ENCODE measurements around the gene AIMP1.
A peak's percentile ranks its signal among the peaks of the same experiment; 100 is the strongest.

Gene AIMP1

DNA sequence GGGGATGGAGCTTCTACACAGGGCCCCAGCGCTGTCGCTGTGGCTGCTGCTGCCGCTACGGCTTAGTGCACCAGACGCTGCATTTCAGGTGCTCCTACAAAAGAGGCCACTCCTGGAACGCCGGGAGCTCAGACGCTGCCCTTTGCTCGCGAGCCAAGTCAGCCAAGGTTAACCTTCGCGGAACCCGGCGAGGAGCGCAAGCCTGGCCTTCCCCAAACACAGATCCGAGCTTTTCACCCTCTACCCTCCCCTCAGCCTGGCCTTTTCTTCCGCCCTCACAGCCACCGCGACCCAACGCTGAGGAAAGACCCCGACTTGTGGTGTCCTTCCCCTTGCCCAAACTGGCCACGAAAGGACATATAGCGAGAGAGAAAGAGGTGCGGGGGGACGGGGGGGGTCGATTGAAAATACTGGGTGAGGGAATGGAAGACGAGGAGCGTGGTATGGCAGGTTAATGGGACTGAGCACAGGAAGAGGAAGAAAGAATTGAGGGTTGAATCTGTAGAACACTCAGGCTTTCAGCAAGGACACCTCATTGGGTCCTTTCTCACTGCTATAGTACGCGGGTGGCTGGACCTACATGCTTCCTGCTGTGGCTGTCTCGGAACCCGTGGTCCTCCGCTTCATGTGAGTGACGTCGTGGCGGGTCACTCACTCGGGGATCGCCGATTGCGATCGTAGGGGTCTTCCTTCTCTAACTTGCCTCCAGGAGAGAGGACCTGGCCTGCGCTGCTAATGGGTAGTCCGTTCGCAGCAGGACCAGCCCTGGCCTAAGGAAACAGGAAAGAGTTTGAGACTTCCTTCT, at the start of gene AIMP1, which contains the start of gene TBCK:
Gene AIMP1, plus strand, starts transcription at position 583 of the 805 bp plus-strand sequence. CDS start 8,460 bp downstream, outside the sequence.
Gene TBCK, minus strand, starts transcription at position 242 of the 805 bp plus-strand sequence. CDS start 7,249 bp downstream, outside the sequence.
- peak; percentile 82 for DNase-seq

DNA sequence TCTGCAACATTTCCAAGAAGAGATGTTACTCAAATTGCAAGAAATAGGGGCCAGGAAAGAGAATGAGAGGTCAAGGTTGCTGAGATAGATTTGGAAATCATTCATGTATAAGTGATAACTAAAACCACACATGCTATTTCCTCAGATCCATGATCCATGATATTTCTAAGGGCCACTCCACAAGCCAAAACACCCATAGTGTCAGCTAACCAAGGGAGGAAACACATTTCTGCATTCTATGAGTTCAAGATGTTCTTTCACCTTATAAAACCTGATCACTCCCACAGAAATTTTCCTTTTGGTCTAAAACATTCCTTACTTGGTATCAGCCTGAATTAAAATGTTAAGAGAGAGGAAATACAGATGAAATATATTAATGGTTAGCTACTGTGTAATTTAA, 47.6 kb upstream of the AIMP1 start:
- no peak for DNase-seq

DNA sequence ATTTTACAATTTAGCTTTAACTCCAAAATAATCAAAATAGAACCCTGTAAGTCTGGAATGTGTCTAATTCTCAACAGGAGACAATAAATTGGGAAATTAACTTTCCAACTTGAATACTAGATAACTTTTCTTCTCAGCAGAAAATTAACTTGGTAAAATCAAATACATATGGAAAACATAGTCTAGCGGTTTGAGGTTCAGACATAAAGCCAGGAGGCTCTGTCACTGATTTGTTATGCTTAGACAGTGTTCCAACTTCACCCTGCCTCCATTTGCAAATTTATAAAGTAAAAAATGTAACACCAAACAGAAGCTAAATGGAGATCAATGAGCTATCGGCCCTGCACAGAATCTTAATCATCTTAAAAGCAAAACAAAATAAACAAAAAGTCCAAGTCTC, 46.6 kb upstream of the AIMP1 start:
- DNase-seq, result no peak

DNA sequence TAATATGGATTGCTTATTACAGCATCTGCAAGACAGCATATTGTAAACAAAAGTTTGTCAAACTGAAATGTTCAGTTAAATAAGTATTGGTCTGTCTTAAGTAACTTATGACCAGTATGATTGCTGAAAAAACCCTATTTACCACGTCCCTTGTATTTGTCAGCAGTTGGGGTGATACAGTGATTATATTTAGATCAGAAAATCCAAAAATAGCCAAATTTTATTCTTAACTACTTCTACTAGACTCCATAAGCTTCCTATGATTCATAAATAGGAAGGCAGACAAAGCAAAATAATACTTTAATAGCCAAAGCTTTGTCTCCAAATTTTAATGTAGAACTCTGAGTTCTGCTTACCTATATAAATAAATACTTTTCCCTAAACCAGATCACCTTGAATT, 45.6 kb upstream of the AIMP1 start:
- DNase-seq, result no peak

DNA sequence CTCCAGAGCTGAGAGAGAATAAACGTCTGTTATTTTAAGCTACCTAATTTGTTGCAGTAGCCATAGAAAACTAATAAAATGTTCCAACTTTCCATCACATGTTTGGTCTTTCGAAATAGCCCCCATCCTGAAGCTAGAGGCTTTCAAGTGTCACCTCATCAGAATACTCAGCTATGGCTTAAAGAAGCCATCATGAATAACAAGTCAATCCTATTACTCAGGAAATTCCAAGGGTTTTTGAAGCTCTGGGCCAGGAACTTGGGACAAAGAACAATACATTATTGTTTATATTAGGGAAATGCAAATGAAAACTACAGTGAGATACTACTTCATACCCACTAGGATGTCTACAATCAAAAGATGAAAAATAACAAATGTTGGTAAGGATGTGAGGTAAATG, 42.5 kb upstream of the AIMP1 start:
- DNase-seq, result no peak

- no peak for DNase-seq
Measured at GRCh38 chr4:106277140-106277675, 39.1 kb upstream of the AIMP1 start.

DNA sequence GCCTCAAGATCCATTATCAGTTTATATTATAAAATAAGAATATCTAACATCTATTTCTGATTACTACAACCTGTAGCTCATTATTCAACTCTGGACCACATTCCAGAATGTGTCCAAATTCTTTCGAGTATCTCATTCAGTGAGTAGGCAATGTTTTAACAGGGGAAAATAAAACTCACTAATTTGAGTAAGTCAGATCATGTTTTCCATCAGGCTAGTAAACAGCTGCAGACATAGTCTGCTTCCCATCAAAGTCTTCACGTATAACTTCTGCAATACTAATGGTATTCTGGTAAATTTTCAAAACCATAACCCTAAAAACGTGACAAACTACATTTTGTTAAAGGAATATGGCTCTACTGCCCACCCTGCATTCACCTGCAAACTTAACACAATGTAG, 32.1 kb upstream of the AIMP1 start:
- DNase-seq, result no peak

GRCh38 chr4:106286611-106287010, 29.7 kb upstream of the AIMP1 start:
- no peak for DNase-seq

- no peak for DNase-seq
Measured at GRCh38 chr4:106287353-106287969, 28.9 kb upstream of the AIMP1 start.

- no peak for DNase-seq
Measured at GRCh38 chr4:106289737-106290136, 26.6 kb upstream of the AIMP1 start.

DNA sequence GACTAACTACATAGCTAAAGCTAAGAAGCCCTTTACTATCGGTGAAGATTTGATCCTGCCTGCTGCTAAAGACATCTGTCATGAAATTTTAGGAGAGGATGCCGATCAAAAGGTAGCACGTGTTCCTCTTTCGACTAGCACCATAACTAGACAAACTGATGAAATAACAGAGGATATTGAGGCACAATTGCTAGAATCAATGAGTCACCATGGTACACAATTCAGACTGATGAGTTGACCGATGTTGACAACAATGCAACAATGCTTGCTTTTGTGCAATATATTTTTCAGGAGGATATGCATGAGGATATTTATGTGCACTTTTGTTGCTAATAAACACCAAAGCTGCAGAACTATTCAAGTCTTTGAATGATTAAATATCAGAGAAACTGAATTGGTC, 24.7 kb upstream of the AIMP1 start:
- DNase-seq, result no peak

DNA sequence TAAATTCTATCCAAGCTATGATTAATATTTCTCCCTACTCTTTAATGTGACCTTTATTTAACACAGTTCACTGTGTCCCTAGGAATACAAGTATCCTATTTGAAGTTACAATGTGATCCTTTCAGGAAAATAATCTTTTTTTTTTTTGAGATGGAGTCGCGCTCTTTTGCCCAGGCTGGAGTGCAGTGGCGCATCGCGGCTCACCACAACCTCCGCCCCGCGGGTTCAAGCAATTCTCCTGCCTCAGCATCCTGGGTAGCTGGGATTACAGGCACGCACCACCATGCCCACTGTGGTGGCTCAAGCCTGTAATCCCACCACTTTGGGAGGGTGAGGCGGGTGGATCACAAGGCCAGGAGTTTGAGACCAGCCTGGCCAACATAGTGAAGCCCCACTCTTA, 22.3 kb upstream of the AIMP1 start:
- no peak for DNase-seq

DNA sequence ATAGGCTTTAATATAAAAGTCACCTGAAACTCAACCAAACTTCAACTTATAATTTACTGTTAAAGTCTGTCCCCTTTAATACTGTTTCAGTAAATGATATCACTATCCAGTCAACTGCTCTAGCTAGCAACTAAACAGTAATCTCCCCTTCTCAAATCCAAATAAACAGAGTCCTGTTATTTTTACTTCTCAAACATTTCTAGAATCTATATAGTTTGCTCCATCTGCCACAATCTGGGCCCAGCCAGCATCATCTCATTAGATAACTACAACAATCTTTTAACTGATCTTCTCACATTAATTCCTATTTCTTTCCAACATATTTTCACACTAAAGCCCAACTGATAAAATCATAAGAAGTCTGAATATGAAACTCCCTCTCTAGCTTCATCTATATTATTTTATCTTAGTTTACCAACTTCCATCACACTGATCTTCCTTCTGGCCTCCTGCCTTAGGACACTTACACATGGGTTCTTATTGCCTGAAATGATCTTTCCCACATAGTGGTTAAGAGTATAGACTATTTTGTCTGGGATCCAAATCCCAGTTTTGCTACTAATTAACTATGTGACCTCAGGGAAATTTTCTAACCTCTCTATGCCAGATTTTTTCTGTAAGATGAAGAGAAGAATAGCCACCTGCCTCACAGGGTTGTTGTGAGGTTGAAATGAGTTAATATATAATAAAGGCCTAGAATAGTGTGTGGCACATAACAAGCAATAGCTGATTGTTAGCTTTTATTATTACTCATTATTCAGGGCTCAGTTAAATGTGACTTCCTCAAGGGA, 18.9 kb upstream of the AIMP1 start:
- DNase-seq, result no peak

DNA sequence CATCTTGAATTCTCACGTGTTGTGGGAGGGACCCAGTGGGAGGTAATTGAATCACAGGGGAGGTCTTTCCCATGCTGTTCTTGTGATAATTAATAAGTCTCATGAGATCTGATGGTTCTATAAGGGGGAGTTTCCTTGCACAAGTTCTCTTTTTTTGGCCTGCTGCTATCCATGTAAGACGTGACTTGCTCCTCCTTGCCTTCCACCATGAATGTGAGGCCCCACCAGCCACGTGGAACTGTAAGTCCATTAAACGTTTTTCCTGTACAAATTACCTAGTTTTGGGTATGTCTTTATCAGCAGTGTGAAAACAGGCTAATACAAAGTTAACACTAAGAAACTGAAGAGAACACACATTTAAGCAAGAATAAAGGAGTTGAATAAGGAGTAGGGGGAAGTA, 16.4 kb upstream of the AIMP1 start:
- no peak for DNase-seq

DNA sequence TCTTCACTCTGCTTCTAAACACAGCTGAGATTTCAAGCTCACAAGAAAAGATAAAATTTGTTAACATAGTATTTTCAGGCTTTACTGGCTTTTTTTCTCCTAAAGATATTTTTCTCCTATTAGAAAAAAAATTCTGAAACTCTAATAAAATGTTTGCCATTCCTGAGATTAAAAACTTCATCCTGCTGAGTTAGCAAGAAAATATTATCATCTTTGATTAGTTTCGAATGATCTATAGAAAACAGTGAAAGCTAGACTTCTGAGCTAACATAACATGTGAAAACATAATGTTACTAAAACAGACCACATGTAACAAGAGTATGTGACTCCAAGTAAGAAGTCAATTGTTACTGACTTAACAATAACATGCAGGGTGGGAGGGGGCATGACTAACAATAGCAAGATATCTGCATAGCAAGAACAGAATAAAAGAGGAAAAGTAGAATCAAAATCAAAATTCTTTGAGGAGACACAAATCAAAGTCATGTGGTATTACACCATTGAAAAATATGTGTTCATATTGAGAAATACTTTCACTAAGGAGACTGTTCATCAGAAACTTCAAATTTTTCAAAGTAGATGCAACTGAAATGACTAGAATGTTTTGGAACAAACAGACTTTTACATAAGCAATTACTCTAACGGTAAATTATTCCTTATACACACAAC, 14.8 kb upstream of the AIMP1 start:
- no peak for DNase-seq

- no peak for DNase-seq
Measured at GRCh38 chr4:106302062-106302438, 14.3 kb upstream of the AIMP1 start.

- DNase-seq, result no peak
Measured at GRCh38 chr4:106303548-106304281, 12.6 kb upstream of the AIMP1 start.

GRCh38 chr4:106304632-106305031, 11.7 kb upstream of the AIMP1 start:
- no peak for DNase-seq

- DNase-seq, result no peak
Measured at GRCh38 chr4:106305435-106306055, 10.8 kb upstream of the AIMP1 start.

- DNase-seq, result no peak
Measured at GRCh38 chr4:106306561-106306960, 9.8 kb upstream of the AIMP1 start.

GRCh38 chr4:106312377-106312776, 4.0 kb upstream of the AIMP1 start:
- no peak for DNase-seq
